Liver (tissue), 9 donors: Measurements from ENCODE around the gene TAS2R40. TPM values are rescaled to one million over a fixed set of nuclear protein-coding genes. Genes with fewer than 3 reads are reported as not detected.

Experiments used
- DNase-seq: peaks from one replicate; pipeline ENCODE4 v3.0.0-alpha.2; 2017; ENCODE audit warnings: low spot score
- H3K27ac ChIP-seq, 2 donors: one replicate each; pipeline ENCODE4 v1.7.0; 2013; ENCODE audit warnings: inconsistent platforms in 2 of 2, low read length in 2 of 2, control low read depth in 1 of 2, low read depth in 1 of 2, mild to moderate bottlenecking in 1 of 2
- H3K27me3 ChIP-seq, 4 donors: one replicate each; pipeline versions ENCODE4 v1.6.1 to v1.7.0; 2013; ENCODE audit warnings: low read length in 3 of 4, inconsistent platforms in 1 of 4, mild to moderate bottlenecking in 1 of 4, moderate library complexity in 1 of 4; ENCODE audit not compliant: control insufficient read depth in 4 of 4, insufficient read depth in 4 of 4
- H3K36me3 ChIP-seq, 4 donors: one replicate each; pipeline versions ENCODE4 v1.6.1 to v1.7.0; 2013; ENCODE audit warnings: low read length in 3 of 4, mild to moderate bottlenecking in 3 of 4, low read depth in 1 of 4, moderate library complexity in 1 of 4; ENCODE audit not compliant: control insufficient read depth in 4 of 4, insufficient read depth in 3 of 4
- H3K4me1 ChIP-seq, 4 donors: one replicate each; pipeline versions ENCODE4 v1.6.1 to v1.7.0; 2013; ENCODE audit warnings: low read length in 3 of 4, mild to moderate bottlenecking in 3 of 4, moderate library complexity in 1 of 4; ENCODE audit not compliant: control insufficient read depth in 4 of 4, insufficient read depth in 4 of 4
- H3K4me3 ChIP-seq, 3 donors: one replicate each; pipeline versions ENCODE4 v1.6.1 to v1.7.0; 2013; ENCODE audit warnings: low read length in 3 of 3, control low read depth in 1 of 3, low read depth in 1 of 3, mild to moderate bottlenecking in 1 of 3
- H3K9ac ChIP-seq, 2 donors: one replicate each; pipeline ENCODE4 v1.7.0; 2013; ENCODE audit warnings: low read length in 2 of 2, mild to moderate bottlenecking in 2 of 2, moderate library complexity in 2 of 2, control low read depth in 1 of 2, low read depth in 1 of 2
- H3K9me3 ChIP-seq, 4 donors: one replicate each; pipeline versions ENCODE4 v1.6.1 to v1.7.0; 2013; ENCODE audit warnings: low read length in 3 of 4; ENCODE audit not compliant: control insufficient read depth in 4 of 4
- EGR1 ChIP-seq, 2 donors: IDR thresholded peaks; 2 replicates each; pipeline ENCODE4 v1.6.1; 2016 to 2018; ENCODE audit warnings: antibody characterized with exemption in 2 of 2, low read depth in 2 of 2
- FOXA1 ChIP-seq: IDR thresholded peaks from 2 replicates; pipeline ENCODE4 v1.6.1; 2016; ENCODE audit warnings: antibody characterized with exemption
- FOXA2 ChIP-seq: IDR thresholded peaks from 2 replicates; pipeline ENCODE4 v1.6.1; 2016; ENCODE audit warnings: antibody characterized with exemption
- HNF4G ChIP-seq: IDR thresholded peaks from 2 replicates; pipeline ENCODE4 v1.6.1; 2016; ENCODE audit warnings: antibody characterized with exemption
- JUND ChIP-seq, 2 donors: IDR thresholded peaks; 2 replicates each; pipeline ENCODE4 v1.6.1; 2016; ENCODE audit warnings: antibody characterized with exemption in 2 of 2
- NR2F2 ChIP-seq: IDR thresholded peaks from 2 replicates; pipeline ENCODE4 v1.6.1; 2016; ENCODE audit warnings: antibody characterized with exemption
- RAD21 ChIP-seq, 2 donors: IDR thresholded peaks; 2 replicates each; pipeline ENCODE4 v1.6.1; 2016; ENCODE audit warnings: antibody characterized with exemption in 2 of 2, mild to moderate bottlenecking in 2 of 2
- SP1 ChIP-seq: IDR thresholded peaks from 2 replicates; pipeline ENCODE4 v1.6.1; 2018; ENCODE audit warnings: antibody characterized with exemption, mild to moderate bottlenecking
- YY1 ChIP-seq: IDR thresholded peaks from 2 replicates; pipeline ENCODE4 v1.6.1; 2016; ENCODE audit warnings: antibody characterized with exemption, mild to moderate bottlenecking
- WGBS: extraction: QIAGEN DNeasy Blood & Tissue Kit; methylation state at CpG from one replicate; pipeline ENCODE4 v1.1.7; 2013; 5-methylcytosine and 5-hydroxymethylcytosine counted together
- polyA plus RNA-seq, 2 donors: library from polyadenylated mRNA; stranded (reverse) in 1 of 2; unstranded in 1 of 2; fragments of 200-250 nt in 1 of 2; fragments of >200 nt in 1 of 2; fragmentation: Nextera tagmentation in 1 of 2; extraction: Ambion mirVana in 1 of 2; gene quantifications; one replicate each; pipeline versions ENCODE4 v1.2.1 to v1.2.3, GENCODE V29; 2013 to 2015
- total RNA-seq, 2 donors: library from RNA; depleted of rRNA; stranded (reverse); fragments of >200 nt; gene quantifications; one replicate each; pipeline ENCODE4 v1.2.3, GENCODE V29; 2014
- TF ChIP-seq, protein P1 (sequence below): IDR thresholded peaks from 2 replicates; pipeline ENCODE4 v1.6.1; 2016; ENCODE audit warnings: antibody characterized with exemption, mild to moderate bottlenecking
- TF ChIP-seq, protein P2 (sequence below): IDR thresholded peaks from 2 replicates; pipeline ENCODE4 v1.6.1; 2016; ENCODE audit warnings: antibody characterized with exemption
- TF ChIP-seq, protein P3 (sequence below): IDR thresholded peaks from 2 replicates; pipeline ENCODE4 v1.6.1; 2016; ENCODE audit warnings: antibody characterized with exemption
- TF ChIP-seq, protein P4 (sequence below): IDR thresholded peaks from 2 replicates; pipeline ENCODE4 v1.6.1; 2016; ENCODE audit warnings: antibody characterized with exemption
- donor health status: healthy.
- donor health status: healthy.
- donor health status: healthy.
- donor health status: healthy.
- donor health status: healthy.

The TAS2R40 gene
- total and polyA plus RNA-seq, 4 donors = not detected

DNA sequence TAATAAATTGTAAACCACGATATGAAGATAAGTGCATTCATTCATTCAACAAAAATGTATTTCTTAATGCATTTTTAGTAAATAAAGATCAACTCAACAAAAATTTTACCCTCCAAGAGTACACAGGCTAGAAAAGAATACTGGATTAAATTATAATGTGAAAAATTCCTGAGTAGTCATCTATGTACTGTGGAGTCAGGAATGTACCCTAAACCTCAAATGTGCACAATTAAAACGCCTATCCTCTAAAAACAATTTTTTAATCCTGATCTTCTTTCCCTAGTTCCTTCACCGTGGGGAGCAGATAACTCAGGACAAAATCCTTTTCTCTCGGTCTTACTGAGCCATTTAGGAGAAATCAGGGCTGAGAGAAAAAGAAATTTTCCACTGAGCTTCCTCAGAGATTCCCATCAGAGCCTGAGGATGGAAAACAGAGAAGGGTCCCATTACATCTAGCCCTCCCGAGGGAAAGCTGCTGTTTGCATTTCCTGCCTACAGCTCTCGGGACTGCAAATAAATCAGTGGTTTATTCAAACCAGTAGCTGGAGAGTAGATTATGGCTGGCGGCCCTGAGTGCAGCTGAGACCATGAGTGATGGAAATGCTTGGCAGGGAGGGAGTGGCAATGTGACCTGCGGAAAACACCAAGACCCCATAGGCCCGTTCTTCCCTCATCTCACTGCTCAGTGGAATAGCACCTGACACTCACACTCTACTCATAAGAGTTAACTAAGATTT is 7.4 kb downstream of the TAS2R40 start:
- no peak overlapping the region for H3K27ac ChIP-seq
- H3K4me3 ChIP-seq = no peak overlapping the region
- no peak overlapping the region for H3K9ac ChIP-seq
- WGBS = 66% methylated on average over 9 of the region's 9 CpGs
- no peaks in the 10 kb centered on the region for H3K4me1 ChIP-seq
- no peaks in the 10 kb centered on the region for H3K36me3 ChIP-seq
- no peak for DNase-seq
- TF ChIP-seq SP1 (no peak), HNF4G (no peak), FOXA1 (no peak), RAD21 (IDR thresholded peaks at IDR 0.05) (no peak), JUND (IDR thresholded peaks at IDR 0.05) (no peak), YY1 (no peak), FOXA2 (no peak), NR2F2 (no peak)
- TF ChIP-seq, protein P1, sequence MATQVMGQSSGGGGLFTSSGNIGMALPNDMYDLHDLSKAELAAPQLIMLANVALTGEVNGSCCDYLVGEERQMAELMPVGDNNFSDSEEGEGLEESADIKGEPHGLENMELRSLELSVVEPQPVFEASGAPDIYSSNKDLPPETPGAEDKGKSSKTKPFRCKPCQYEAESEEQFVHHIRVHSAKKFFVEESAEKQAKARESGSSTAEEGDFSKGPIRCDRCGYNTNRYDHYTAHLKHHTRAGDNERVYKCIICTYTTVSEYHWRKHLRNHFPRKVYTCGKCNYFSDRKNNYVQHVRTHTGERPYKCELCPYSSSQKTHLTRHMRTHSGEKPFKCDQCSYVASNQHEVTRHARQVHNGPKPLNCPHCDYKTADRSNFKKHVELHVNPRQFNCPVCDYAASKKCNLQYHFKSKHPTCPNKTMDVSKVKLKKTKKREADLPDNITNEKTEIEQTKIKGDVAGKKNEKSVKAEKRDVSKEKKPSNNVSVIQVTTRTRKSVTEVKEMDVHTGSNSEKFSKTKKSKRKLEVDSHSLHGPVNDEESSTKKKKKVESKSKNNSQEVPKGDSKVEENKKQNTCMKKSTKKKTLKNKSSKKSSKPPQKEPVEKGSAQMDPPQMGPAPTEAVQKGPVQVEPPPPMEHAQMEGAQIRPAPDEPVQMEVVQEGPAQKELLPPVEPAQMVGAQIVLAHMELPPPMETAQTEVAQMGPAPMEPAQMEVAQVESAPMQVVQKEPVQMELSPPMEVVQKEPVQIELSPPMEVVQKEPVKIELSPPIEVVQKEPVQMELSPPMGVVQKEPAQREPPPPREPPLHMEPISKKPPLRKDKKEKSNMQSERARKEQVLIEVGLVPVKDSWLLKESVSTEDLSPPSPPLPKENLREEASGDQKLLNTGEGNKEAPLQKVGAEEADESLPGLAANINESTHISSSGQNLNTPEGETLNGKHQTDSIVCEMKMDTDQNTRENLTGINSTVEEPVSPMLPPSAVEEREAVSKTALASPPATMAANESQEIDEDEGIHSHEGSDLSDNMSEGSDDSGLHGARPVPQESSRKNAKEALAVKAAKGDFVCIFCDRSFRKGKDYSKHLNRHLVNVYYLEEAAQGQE = no peak
- TF ChIP-seq, protein P2, sequence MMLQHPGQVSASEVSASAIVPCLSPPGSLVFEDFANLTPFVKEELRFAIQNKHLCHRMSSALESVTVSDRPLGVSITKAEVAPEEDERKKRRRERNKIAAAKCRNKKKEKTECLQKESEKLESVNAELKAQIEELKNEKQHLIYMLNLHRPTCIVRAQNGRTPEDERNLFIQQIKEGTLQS = no peak
- TF ChIP-seq, protein P3, sequence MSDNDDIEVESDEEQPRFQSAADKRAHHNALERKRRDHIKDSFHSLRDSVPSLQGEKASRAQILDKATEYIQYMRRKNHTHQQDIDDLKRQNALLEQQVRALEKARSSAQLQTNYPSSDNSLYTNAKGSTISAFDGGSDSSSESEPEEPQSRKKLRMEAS = no peak
- H3K27me3 ChIP-seq = no peaks in the 10 kb centered on the region
- no peaks in the 10 kb centered on the region for H3K9me3 ChIP-seq

DNA sequence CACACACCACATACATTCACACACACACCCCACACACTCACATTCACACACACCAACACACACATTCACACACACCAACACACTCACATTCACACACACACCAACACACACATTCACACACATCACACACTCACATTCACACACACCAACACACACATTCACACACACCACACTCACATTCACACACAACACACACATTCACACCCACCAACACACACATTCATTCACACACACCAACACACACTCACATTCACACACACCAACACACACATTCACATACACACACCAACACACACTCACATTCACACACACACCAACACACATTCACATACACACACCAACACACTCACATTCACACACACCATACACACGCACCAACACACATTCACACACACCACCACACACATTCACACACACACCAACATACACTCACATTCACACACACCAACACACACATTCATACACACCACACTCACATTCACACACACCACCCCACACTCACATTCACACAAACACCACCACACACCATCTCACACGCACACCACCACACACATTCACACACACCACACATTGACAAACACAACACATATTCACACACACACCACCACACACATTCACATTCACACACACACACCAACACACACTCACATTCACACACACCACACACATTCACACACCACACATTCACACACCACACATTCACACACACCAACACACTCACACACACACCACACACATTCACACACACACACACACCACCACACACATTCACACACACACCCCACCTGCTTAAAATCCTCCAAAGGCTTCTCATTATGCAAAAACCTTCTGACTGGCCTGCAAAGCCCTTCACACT is 9.0 kb downstream of the TAS2R40 start:
- WGBS = 93% methylated on average over 2 of the region's 2 CpGs
- Histone ChIP-seq H3K27ac (no peak overlapping the region), H3K9me3 (no peaks in the 10 kb centered on the region), H3K4me1 (no peaks in the 10 kb centered on the region), H3K36me3 (no peaks in the 10 kb centered on the region), H3K27me3 (no peaks in the 10 kb centered on the region), H3K9ac (no peak overlapping the region), H3K4me3 (no peak overlapping the region)
- DNase-seq = no peak
- TF ChIP-seq, protein P4, sequence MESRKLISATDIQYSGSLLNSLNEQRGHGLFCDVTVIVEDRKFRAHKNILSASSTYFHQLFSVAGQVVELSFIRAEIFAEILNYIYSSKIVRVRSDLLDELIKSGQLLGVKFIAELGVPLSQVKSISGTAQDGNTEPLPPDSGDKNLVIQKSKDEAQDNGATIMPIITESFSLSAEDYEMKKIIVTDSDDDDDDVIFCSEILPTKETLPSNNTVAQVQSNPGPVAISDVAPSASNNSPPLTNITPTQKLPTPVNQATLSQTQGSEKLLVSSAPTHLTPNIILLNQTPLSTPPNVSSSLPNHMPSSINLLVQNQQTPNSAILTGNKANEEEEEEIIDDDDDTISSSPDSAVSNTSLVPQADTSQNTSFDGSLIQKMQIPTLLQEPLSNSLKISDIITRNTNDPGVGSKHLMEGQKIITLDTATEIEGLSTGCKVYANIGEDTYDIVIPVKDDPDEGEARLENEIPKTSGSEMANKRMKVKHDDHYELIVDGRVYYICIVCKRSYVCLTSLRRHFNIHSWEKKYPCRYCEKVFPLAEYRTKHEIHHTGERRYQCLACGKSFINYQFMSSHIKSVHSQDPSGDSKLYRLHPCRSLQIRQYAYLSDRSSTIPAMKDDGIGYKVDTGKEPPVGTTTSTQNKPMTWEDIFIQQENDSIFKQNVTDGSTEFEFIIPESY = no peak
- TF ChIP-seq, protein P1 = no peak
- TF ChIP-seq EGR1 (IDR thresholded peaks at IDR 0.05; ENCODE audit: low read depth in 2 of 2) = no peak
- TF ChIP-seq, protein P3 = no peak
- no peak for TF ChIP-seq SP1
- no peak for TF ChIP-seq NR2F2
